A549 treated with AZD2906 at 1 μM for 4 hours (cell line): ENCODE data around the gene PTMA. TPM values are rescaled to one million over a fixed set of nuclear protein-coding genes. Genes with fewer than 3 reads are reported as not detected.

Experiments used
- total RNA-seq: library from RNA; stranded (reverse); fragments of 200-300 nt; extraction: Qiagen RNA extraction; gene quantifications from 5 replicates; pipeline ENCODE4 v1.2.3, GENCODE V29; 2022

PTMA gene, protein sequence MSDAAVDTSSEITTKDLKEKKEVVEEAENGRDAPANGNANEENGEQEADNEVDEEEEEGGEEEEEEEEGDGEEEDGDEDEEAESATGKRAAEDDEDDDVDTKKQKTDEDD
- total RNA-seq, result 1,406 to 1,718 TPM (median 1,482 TPM) in 5 replicates

DNA sequence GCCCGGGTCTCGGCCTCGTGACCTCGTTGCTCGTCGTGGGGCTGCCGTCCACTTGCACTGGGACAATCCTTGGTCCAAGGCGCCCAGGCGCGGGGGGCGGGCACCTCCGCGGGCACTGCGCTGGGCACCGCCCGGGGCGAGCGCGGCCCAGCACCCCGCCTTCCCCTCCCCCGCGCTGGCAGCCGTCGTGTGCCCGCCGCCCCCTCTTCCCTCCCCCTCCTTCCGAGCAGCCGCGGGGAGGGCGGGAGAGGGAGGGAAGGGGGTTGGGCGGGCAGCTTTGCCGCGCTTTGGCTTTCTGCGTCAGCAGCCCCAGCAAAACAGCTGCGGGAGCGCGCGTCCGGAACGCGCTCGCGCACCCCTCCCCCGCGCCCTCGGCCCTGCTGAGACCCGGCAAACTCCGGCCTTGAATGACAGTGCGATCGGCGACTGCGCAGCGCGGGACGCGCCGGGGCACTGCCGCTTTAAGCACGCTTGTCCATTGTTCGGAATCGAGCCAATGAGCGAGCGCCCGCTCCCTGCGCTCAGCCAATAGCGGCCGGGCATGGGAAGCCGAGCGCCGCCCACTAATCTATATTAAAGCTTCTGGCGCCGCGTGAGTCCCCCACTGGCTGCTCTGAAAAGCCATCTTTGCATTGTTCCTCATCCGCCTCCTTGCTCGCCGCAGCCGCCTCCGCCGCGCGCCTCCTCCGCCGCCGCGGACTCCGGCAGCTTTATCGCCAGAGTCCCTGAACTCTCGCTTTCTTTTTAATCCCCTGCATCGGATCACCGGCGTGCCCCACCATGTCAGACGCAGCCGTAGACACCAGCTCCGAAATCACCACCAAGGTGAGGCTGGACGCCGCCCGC is at the start of gene PTMA:
PTMA (plus strand) TSS at position 599 of the 846 bp plus-strand sequence; CDS start at position 781, 182 bp downstream.

Other genes starting within 250 kb of the PTMA start
- 677 to 741 TPM (median 729 TPM) in 5 replicates for gene NCL, start 244.0 kb upstream of the PTMA start, total RNA-seq
- not detected in 5 replicates for gene NMUR1, start 178.1 kb upstream of the PTMA start, total RNA-seq
- gene TEX44, start 115.7 kb upstream of the PTMA start, total RNA-seq, result not detected in 5 replicates
- gene PDE6D, start 72.8 kb downstream of the PTMA start, total RNA-seq, result 19.0 to 23.4 TPM (median 22.0 TPM) in 5 replicates
- 34.9 to 42.8 TPM (median 40.5 TPM) in 5 replicates for gene COPS7B, start 77.9 kb downstream of the PTMA start, total RNA-seq
- 0.24 to 0.70 TPM (median 0.34 TPM) in 4 of 5 replicates, not detected in the other for gene NPPC, start 217.9 kb downstream of the PTMA start, total RNA-seq